Transverse colon (tissue), 4 donors: Measurements from ENCODE around the gene ARHGAP21.

Experiments used
- POLR2A ChIP-seq: fragments of 450-650 bp; IDR thresholded peaks from one replicate; pipeline ENCODE4 v1.6.1; 2016; ENCODE audit warnings: antibody characterized with exemption, mild to moderate bottlenecking, moderate library complexity
- POLR2AphosphoS5 ChIP-seq, 3 donors: sonication (generic); formaldehyde crosslinking; IDR thresholded peaks; one replicate each; pipeline ENCODE4 v1.6.1; 2016; ENCODE audit warnings: antibody characterized with exemption in 3 of 3
- TF ChIP-seq, protein P1 (sequence below), 5 experiments: fragments of 200-600 bp in 3 of 5; fragments of 450-650 bp in 2 of 5; sonication (generic) in 3 of 5; IDR thresholded peaks; 1 replicate in 2 of 5; 2 replicates in 3 of 5; pipeline ENCODE4 v1.5.1; 2016 to 2017; ENCODE audit warnings: antibody characterized with exemption in 5 of 5, inconsistent platforms in 3 of 5, mild to moderate bottlenecking in 2 of 5, moderate library complexity in 1 of 5

DNA sequence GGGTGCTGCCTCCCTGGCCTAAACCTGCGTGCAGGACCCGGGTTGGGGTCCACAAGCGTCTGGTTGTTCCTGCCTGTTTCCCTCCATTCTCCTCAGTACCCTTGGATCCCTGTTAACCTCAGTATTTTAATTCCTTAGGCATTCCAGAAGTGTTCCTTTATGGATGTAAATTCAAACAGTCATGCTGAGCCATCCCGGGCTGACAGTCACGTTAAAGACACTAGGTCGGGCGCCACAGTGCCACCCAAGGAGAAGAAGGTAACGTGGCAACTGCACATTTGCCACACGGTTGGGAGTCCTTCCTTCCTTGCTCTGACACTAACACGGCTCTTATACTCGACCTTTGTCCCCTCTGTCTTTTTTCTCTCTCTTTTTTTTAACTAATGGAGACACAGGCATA is 187.1 kb downstream of the ARHGAP21 start:
- TF ChIP-seq, protein P1, sequence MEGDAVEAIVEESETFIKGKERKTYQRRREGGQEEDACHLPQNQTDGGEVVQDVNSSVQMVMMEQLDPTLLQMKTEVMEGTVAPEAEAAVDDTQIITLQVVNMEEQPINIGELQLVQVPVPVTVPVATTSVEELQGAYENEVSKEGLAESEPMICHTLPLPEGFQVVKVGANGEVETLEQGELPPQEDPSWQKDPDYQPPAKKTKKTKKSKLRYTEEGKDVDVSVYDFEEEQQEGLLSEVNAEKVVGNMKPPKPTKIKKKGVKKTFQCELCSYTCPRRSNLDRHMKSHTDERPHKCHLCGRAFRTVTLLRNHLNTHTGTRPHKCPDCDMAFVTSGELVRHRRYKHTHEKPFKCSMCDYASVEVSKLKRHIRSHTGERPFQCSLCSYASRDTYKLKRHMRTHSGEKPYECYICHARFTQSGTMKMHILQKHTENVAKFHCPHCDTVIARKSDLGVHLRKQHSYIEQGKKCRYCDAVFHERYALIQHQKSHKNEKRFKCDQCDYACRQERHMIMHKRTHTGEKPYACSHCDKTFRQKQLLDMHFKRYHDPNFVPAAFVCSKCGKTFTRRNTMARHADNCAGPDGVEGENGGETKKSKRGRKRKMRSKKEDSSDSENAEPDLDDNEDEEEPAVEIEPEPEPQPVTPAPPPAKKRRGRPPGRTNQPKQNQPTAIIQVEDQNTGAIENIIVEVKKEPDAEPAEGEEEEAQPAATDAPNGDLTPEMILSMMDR (IDR thresholded peaks at IDR 0.05): no peak
- TF ChIP-seq POLR2A: no peak
- TF ChIP-seq POLR2AphosphoS5 (IDR thresholded peaks at IDR 0.05): no peak
